Activated B cell treated with CpG ODN at 0.5 μM for 24 hours (primary cell): ENCODE results near the gene CDCA4. TPM values are rescaled to one million over a fixed set of nuclear protein-coding genes. Genes with fewer than 3 reads are reported as not detected.

Experiments
- ATAC-seq: fragments of 200-7000 bp; cut with Tn5 transposase; one replicate; pipeline ENCODE4 v1.10.0; 2021; ENCODE audit warnings: low read depth, mild to moderate bottlenecking, moderate library complexity
- CTCF ChIA-PET: fragments of 350-600 bp; sonication (Branson Sonifier 250); formaldehyde crosslinking; loops from one replicate; lab custom pipeline; 2021; ENCODE audit warnings: antibody characterized with exemption; lab: Charles Lee
- POLR2A ChIA-PET: fragments of 350-600 bp; sonication (Branson Sonifier 250); formaldehyde crosslinking; loops from one replicate; lab custom pipeline; 2021; ENCODE audit warnings: antibody characterized with exemption; lab: Charles Lee
- DNase-seq: peaks from one replicate; pipeline ENCODE4 v3.0.0; 2022
- H3K27ac Mint-ChIP-seq: one replicate; pipeline ENCODE4 v1.8.0; 2020; ENCODE audit warnings: mixed read lengths
- H3K27me3 Mint-ChIP-seq: one replicate; pipeline ENCODE4 v1.8.0; 2021; ENCODE audit warnings: mixed read lengths
- H3K36me3 Mint-ChIP-seq: one replicate; pipeline ENCODE4 v1.8.0; 2021; ENCODE audit warnings: low read depth, mixed read lengths
- H3K4me1 Mint-ChIP-seq: one replicate; pipeline ENCODE4 v1.8.0; 2021; ENCODE audit warnings: mixed read lengths
- H3K4me3 Mint-ChIP-seq: one replicate; pipeline ENCODE4 v1.8.0; 2020; ENCODE audit warnings: mild to moderate bottlenecking, mixed read lengths
- H3K9me3 Mint-ChIP-seq: one replicate; pipeline ENCODE4 v1.8.0; 2020; ENCODE audit warnings: mixed read lengths
- intact Hi-C: fragments of 100-400 bp; cut with micrococcal nuclease; formaldehyde crosslinking; loops from one replicate; pipeline ENCODE4 v1.15.1; 2024
- total RNA-seq: library from RNA; stranded (reverse); gene quantifications from 2 replicates; pipeline ENCODE4 v1.2.3, GENCODE V29; 2022
- TF ChIP-seq, protein P1 (sequence below): fragments of 200-600 bp; IDR thresholded peaks from one replicate; pipeline ENCODE4 v1.8.0; 2022; ENCODE audit warnings: antibody characterized with exemption, mild to moderate bottlenecking

Gene CDCA4
- total RNA-seq, 1 donor from 2014 or later, result 13.6 TPM

DNA sequence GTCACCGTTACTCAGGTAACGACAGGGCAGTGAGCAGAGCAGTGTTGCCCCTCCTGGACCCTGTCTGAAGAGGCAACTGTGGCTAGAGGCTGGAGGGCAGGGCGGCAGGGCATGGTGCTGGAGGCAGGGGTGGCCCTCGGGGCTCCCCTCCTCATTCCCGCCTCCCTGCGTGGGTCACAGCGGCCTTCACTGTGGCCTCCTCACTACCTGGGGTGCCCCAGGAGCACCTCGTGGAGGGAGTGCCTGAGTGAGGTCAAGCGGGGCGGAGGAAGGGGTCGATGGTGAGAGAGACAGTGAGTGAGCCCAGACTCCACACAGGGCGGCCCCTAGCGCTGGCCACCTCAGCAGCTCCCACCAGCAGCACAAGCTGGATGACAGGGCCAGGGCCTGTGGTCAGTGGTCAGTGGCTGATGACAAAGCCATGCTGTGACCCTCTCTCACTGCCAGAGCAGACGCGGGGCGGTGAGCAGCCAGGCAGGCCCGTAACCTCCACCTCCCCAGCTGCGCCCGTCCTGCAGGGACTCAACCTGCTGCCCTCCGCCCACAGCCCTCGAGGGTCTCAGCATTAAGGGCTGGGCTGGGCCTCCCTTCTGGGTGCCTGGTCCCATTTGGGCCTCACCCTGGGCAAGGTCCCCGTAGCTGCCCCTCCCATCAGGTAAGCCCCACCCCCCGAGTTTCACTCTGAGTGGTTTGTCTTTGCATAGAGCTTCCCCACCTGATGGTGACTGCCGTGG lies 26.6 kb upstream of the CDCA4 start:
- Mint-ChIP-seq H3K4me1 (peaks cover 15% of the 10 kb centered on the region), H3K36me3 (peaks cover 41% of the 10 kb centered on the region), H3K9me3 (no peaks in the 10 kb centered on the region), H3K4me3 (no peak overlapping the region), H3K27ac (peak overlapping the region; percentile 12), H3K27me3 (no peaks in the 10 kb centered on the region)
- intact Hi-C loops, result loop anchor here (5.0 kb wide), 1 partner anchor 325 kb away; the partner anchor contains the start of gene ADSS1
- CTCF ChIA-PET, result interaction anchor here (1.1 to 3.0 kb wide), 2 partner anchors 18 to 39 kb away, joined by 6 to 12 read pairs; partner anchors contain the start of gene GPR132
- ATAC-seq (peak; percentile 27), DNase-seq (no peak)
- POLR2A ChIA-PET, result interaction anchor here (0.6 to 3.6 kb wide), 7 partner anchors 14 to 114 kb away, joined by 3 to 18 read pairs (median 5); partner anchors contain the start of genes CLBA1 and GPR132
- TF ChIP-seq, protein P1, sequence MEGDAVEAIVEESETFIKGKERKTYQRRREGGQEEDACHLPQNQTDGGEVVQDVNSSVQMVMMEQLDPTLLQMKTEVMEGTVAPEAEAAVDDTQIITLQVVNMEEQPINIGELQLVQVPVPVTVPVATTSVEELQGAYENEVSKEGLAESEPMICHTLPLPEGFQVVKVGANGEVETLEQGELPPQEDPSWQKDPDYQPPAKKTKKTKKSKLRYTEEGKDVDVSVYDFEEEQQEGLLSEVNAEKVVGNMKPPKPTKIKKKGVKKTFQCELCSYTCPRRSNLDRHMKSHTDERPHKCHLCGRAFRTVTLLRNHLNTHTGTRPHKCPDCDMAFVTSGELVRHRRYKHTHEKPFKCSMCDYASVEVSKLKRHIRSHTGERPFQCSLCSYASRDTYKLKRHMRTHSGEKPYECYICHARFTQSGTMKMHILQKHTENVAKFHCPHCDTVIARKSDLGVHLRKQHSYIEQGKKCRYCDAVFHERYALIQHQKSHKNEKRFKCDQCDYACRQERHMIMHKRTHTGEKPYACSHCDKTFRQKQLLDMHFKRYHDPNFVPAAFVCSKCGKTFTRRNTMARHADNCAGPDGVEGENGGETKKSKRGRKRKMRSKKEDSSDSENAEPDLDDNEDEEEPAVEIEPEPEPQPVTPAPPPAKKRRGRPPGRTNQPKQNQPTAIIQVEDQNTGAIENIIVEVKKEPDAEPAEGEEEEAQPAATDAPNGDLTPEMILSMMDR, result no peak

DNA sequence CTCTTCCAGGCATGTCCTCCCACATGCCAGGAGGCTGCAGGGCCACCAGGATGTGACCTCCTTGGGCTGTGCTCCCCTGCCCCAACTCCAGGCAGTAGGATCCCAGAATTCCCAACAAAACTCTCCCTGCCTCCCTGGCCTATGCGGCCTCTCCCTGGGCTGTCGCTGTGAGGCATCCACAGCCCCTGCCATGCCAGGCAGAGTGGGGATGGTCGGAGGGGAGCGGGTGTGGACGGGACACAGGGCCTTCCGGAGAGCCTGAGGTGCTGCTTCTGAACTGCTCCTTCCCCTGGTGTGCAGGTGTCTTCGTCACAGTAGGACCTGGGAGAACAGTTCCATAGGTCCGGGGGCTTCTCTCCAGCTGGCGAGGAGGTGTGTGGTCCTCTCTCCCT lies 26.0 kb upstream of the CDCA4 start:
- Mint-ChIP-seq H3K27me3 (no peaks in the 10 kb centered on the region), H3K4me1 (peaks cover 15% of the 10 kb centered on the region), H3K36me3 (peaks cover 37% of the 10 kb centered on the region), H3K4me3 (no peak overlapping the region), H3K9me3 (no peaks in the 10 kb centered on the region), H3K27ac (no peak overlapping the region)
- ChIA-PET CTCF (interaction anchor here (0.9 to 4.6 kb wide), 10 partner anchors 13 to 278 kb away, joined by 3 to 71 read pairs (median 10); partner anchors contain the start of genes CLBA1 and GPR132), POLR2A (interaction anchor here (1.2 to 3.6 kb wide), 6 partner anchors 17 to 113 kb away, joined by 5 to 18 read pairs (median 10); partner anchors contain the start of genes CDCA4, CLBA1 and GPR132)
- intact Hi-C loops, result loop anchor here (5.0 kb wide), 1 partner anchor 325 kb away; the partner anchor contains the start of gene ADSS1
- no peak for ATAC-seq
- TF ChIP-seq, protein P1, result no peak
- DNase-seq, result no peak

DNA sequence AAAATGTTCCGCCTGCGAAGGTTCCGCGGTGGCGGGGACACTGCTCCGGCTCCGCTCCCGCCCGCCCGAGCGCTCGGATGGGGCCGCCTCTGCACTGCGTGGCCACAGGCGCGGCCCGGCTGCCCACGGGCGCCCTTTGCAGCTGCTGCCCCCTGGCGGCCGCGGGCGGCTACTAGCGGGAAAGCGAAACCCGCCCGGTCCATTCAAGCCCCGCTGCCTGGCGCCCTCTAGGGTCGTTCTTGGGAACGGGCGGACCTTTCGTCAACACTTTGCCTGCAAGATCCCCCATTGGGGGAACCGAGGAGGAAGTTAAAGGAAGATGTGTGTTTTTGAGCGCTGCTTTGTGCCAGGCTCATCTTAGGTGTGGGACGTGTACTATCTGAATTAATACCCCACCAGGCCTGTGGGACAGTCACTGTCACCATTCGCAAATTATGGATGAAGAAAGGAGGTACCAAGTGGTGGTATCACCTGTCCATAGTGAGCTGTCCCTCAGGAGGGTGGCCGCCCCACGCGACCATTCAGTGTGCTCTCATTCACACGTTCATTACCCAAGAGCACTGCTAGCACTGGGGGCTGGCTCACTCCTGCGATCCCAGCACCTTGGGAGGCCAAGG lies 24.9 kb upstream of the CDCA4 start:
- ChIA-PET CTCF (interaction anchor here (0.7 to 4.6 kb wide), 27 partner anchors 11 to 293 kb away, joined by 3 to 71 read pairs (median 5); partner anchors contain the start of genes CDCA4, CLBA1, GPR132 and SIVA1), POLR2A (interaction anchor here (0.6 to 3.6 kb wide), 10 partner anchors 18 to 279 kb away, joined by 3 to 18 read pairs (median 6); partner anchors contain the start of genes CDCA4, CLBA1 and GPR132)
- intact Hi-C loops, result loop anchor here (1.0 to 5.0 kb wide), 10 partner anchors 19 to 324 kb away; partner anchors contain the start of genes ADSS1, CDCA4 and GPR132
- Mint-ChIP-seq H3K4me3 (peak overlapping the region; percentile 46), H3K9me3 (no peaks in the 10 kb centered on the region), H3K4me1 (peaks cover 15% of the 10 kb centered on the region), H3K36me3 (peaks cover 26% of the 10 kb centered on the region), H3K27ac (peak overlapping the region; percentile 59), H3K27me3 (no peaks in the 10 kb centered on the region)
- peak; percentile 90 for ATAC-seq
- TF ChIP-seq, protein P1, result peak; percentile 97
- peak; percentile 93 for DNase-seq

DNA sequence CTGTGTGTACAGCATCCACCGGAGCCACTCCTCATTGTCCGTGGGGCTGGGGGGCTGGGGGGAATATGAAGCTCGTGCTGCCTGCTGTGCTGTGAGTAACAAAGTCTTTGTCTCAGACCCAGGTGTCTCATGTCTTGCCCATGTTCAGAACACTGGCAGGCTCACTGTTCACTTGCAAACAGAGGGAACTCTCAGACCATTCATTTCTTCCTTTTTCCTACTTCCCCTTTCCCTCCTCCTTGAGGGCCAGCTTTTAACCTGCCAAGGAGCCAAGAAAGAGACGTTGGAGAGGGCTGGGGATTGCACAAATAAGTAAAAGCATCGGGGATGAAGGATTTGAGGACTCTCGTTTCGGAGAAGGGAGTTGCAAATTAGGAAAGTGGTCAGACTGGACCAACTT lies 22.8 kb upstream of the CDCA4 start:
- ATAC-seq, result no peak
- ChIA-PET CTCF (interaction anchor here (1.0 to 4.6 kb wide), 6 partner anchors 16 to 69 kb away, joined by 3 to 71 read pairs (median 4); partner anchors contain the start of gene CDCA4), POLR2A (interaction anchor here (3.5 kb wide), 1 partner anchor 23 kb away, joined by 13 read pairs; the partner anchor contains the start of gene CDCA4)
- peaks cover 5% of the 10 kb centered on the region for H3K36me3 Mint-ChIP-seq
- intact Hi-C loops, result loop anchor here (2.0 kb wide), 1 partner anchor 21 kb away; the partner anchor contains the start of gene GPR132
- H3K27me3 Mint-ChIP-seq, result no peaks in the 10 kb centered on the region
- TF ChIP-seq, protein P1, result no peak
- no peak overlapping the region for H3K27ac Mint-ChIP-seq
- no peak overlapping the region for H3K4me3 Mint-ChIP-seq
- no peak for DNase-seq
- peaks cover 15% of the 10 kb centered on the region for H3K4me1 Mint-ChIP-seq
- no peaks in the 10 kb centered on the region for H3K9me3 Mint-ChIP-seq
